HG03066 (cell line): ENCODE results near the gene PGAM1.
"Not testable (repeated sequence)": the region's sequence is repeated elsewhere in the genome, so short reads cannot be mapped to it uniquely, and the experiment has no call there.

Experiments used
- ATAC-seq: cut with Tn5 transposase; IDR thresholded peaks from one replicate; pipeline ENCODE4 v1.9.1; 2021; ENCODE audit warnings: low read depth; ENCODE audit not compliant: unreplicated experiment

Gene PGAM1

GRCh38 chr10:97454330-97455036, 28.5 kb downstream of the PGAM1 start:
- no peak for ATAC-seq

GRCh38 chr10:97456034-97456685, 30.2 kb downstream of the PGAM1 start:
- ATAC-seq = no peak

- ATAC-seq = no peak
Measured at GRCh38 chr10:97456686-97457065, 30.7 kb downstream of the PGAM1 start.

GRCh38 chr10:97459111-97459510, 33.1 kb downstream of the PGAM1 start:
- ATAC-seq = no peak

- ATAC-seq = no peak
Measured at GRCh38 chr10:97459933-97460332, 33.9 kb downstream of the PGAM1 start.

GRCh38 chr10:97462309-97462708, 36.3 kb downstream of the PGAM1 start:
- no peak for ATAC-seq

- ATAC-seq = no peak
Measured at GRCh38 chr10:97463363-97464132, 37.6 kb downstream of the PGAM1 start.

GRCh38 chr10:97464226-97464625, 38.2 kb downstream of the PGAM1 start:
- ATAC-seq = no peak

- no peak for ATAC-seq
Measured at GRCh38 chr10:97465982-97466381, 40.0 kb downstream of the PGAM1 start.

- ATAC-seq = no peak
Measured at GRCh38 chr10:97466755-97467154, 40.8 kb downstream of the PGAM1 start.

- no peak for ATAC-seq
Measured at GRCh38 chr10:97468162-97468561, 42.2 kb downstream of the PGAM1 start.

- ATAC-seq = not testable (repeated sequence)
Measured at GRCh38 chr10:97468781-97469180, 42.8 kb downstream of the PGAM1 start.

- ATAC-seq = no peak
Measured at GRCh38 chr10:97474918-97475317, 48.9 kb downstream of the PGAM1 start.

GRCh38 chr10:97475936-97476594, 50.1 kb downstream of the PGAM1 start:
- ATAC-seq = no peak

GRCh38 chr10:97479410-97479809, 53.4 kb downstream of the PGAM1 start:
- ATAC-seq = not testable (repeated sequence)

- ATAC-seq = no peak
Measured at GRCh38 chr10:97479939-97480338, 53.9 kb downstream of the PGAM1 start.

- ATAC-seq = no peak
Measured at GRCh38 chr10:97481071-97481470, 55.1 kb downstream of the PGAM1 start.

GRCh38 chr10:97482381-97482780, 56.4 kb downstream of the PGAM1 start:
- ATAC-seq = no peak
